HCT116 (cell line): ENCODE measurements around the gene DAND5. TPM values are rescaled to one million over a fixed set of nuclear protein-coding genes. Genes with fewer than 3 reads are reported as not detected.

Source experiments
- ATAC-seq: fragments of 200-7000 bp; cut with Tn5 transposase; 2 replicates; pipeline ENCODE4 v1.9.1; 2020; ENCODE audit warnings: mild to moderate bottlenecking, moderate library complexity
- BruUV-seq: library from RNA; stranded (reverse); fragments of 400-500 nt; replicated peaks from 2 replicates; lab custom pipeline; 2021; lab: Mats Ljungman, UMichigan
- CTCF ChIA-PET: fragments of 300-600 bp; sonication (Branson Sonifier 250); formaldehyde crosslinking; loops from one replicate; lab custom pipeline; 2021; ENCODE audit warnings: antibody characterized with exemption; lab: Charles Lee
- POLR2A ChIA-PET: fragments of 300-600, 350-600 bp; sonication (Branson Sonifier 250); formaldehyde crosslinking; loops from one replicate; lab custom pipeline; 2021; ENCODE audit warnings: antibody characterized with exemption; lab: Charles Lee
- RAD21 ChIA-PET, 2 experiments: fragments of 300-600 bp; sonication (Branson Sonifier 250); formaldehyde crosslinking; loops; one replicate each; lab custom pipeline; 2023; ENCODE audit warnings: low total read pairs in 2 of 2; ENCODE audit not compliant: uncharacterized antibody in 2 of 2, unreplicated experiment in 2 of 2, low non-redundant PET in 1 of 2; lab: Charles Lee
- DNase-seq: peaks from one replicate; pipeline ENCODE4 v3.0.0-alpha.2; 2010; ENCODE audit warnings: low read depth, low spot score
- H2AFZ ChIP-seq: fragments of 200-600 bp; shearing (Covaris generic), sonication (generic); 2 replicates; pipeline ENCODE4 v1.6.1; 2017; ENCODE audit warnings: low read depth, mixed run types, mixed read lengths, antibody characterized with exemption, low read length; ENCODE audit not compliant: poor library complexity, severe bottlenecking
- H3K27ac ChIP-seq: 2 replicates; pipeline ENCODE4 v1.5.1; 2012; ENCODE audit warnings: low read depth, low read length
- H3K27me3 ChIP-seq: fragments of 200-600 bp; sonication (generic); 2 replicates; pipeline ENCODE4 v1.6.1; 2016; ENCODE audit warnings: mixed run types, low read length, mixed read lengths; ENCODE audit not compliant: insufficient read depth
- H3K36me3 ChIP-seq, 2 experiments: fragments of 200-500 bp in 1 of 2; fragments of 200-600 bp in 1 of 2; sonication (Bioruptor generic) in 1 of 2; sonication (generic) in 1 of 2; 2 replicates each; pipeline versions ENCODE4 v1.5.1 to v1.6.1; 2014 to 2016; ENCODE audit warnings: low read length in 2 of 2, inconsistent platforms in 1 of 2, mixed read lengths in 1 of 2, mixed run types in 1 of 2; ENCODE audit not compliant: insufficient read depth in 2 of 2, control insufficient read depth in 1 of 2
- H3K4me1 ChIP-seq, 2 experiments: fragments of 200-600 bp in 1 of 2; sonication (generic) in 1 of 2; 2 replicates each; pipeline versions ENCODE4 v1.5.1 to v1.6.1; 2012 to 2017; ENCODE audit warnings: low read length in 2 of 2, inconsistent platforms in 1 of 2, mild to moderate bottlenecking in 1 of 2, mixed read lengths in 1 of 2, mixed run types in 1 of 2, moderate library complexity in 1 of 2; ENCODE audit not compliant: insufficient read depth in 2 of 2, control insufficient read depth in 1 of 2
- H3K4me2 ChIP-seq: fragments of 200-600 bp; sonication (generic); 2 replicates; pipeline ENCODE4 v1.6.1; 2017; ENCODE audit warnings: mixed run types, low read length, mixed read lengths
- H3K4me3 ChIP-seq, 2 experiments: fragments of 200-600 bp in 1 of 2; sonication (generic) in 1 of 2; replicated peaks in 1 of 2; 2 replicates each; pipeline ENCODE4 v1.5.1; 2011 to 2016; ENCODE audit warnings: low read length in 2 of 2, control low read depth in 1 of 2, low read depth in 1 of 2, mild to moderate bottlenecking in 1 of 2, mixed read lengths in 1 of 2, mixed run types in 1 of 2
- H3K79me2 ChIP-seq: fragments of 200-600 bp; sonication (generic); 2 replicates; pipeline ENCODE4 v1.6.1; 2017; ENCODE audit warnings: mild to moderate bottlenecking, mixed run types, low read length, moderate library complexity, mixed read lengths; ENCODE audit not compliant: insufficient read depth
- H3K9ac ChIP-seq: fragments of 200-600 bp; sonication (generic); 2 replicates; pipeline ENCODE4 v1.6.1; 2016; ENCODE audit warnings: low read length, mixed read lengths
- H3K9me2 ChIP-seq: fragments of 200-600 bp; sonication (generic), shearing (Covaris generic); 2 replicates; pipeline ENCODE4 v1.6.1; 2017; ENCODE audit warnings: mixed run types, mild to moderate bottlenecking, moderate library complexity; ENCODE audit not compliant: insufficient read depth
- H3K9me3 ChIP-seq, 2 experiments: fragments of 200-500 bp in 1 of 2; fragments of 200-600 bp in 1 of 2; sonication (Bioruptor generic) in 1 of 2; sonication (generic) in 1 of 2; 2 replicates each; pipeline ENCODE4 v1.6.1; 2014 to 2017; ENCODE audit warnings: low read length in 2 of 2, mixed read lengths in 2 of 2, inconsistent platforms in 1 of 2, low read depth in 1 of 2, mild to moderate bottlenecking in 1 of 2, mixed run types in 1 of 2, moderate library complexity in 1 of 2; ENCODE audit not compliant: control insufficient read depth in 1 of 2, insufficient read depth in 1 of 2
- H4K20me1 ChIP-seq: fragments of 200-600 bp; sonication (generic), shearing (Covaris generic); 2 replicates; pipeline ENCODE4 v1.6.1; 2017; ENCODE audit warnings: mixed run types, mild to moderate bottlenecking, moderate library complexity; ENCODE audit not compliant: insufficient read depth
- ATF3 ChIP-seq: IDR thresholded peaks from 2 replicates; pipeline ENCODE4 v1.6.1; 2012
- CBX3 ChIP-seq: IDR thresholded peaks from 2 replicates; pipeline ENCODE4 v1.6.1; 2012; ENCODE audit warnings: low read depth
- CTCF ChIP-seq, 3 experiments: fragments of 200-600 bp in 1 of 3; sonication (generic) in 1 of 3; IDR thresholded peaks in 2 of 3; conservative IDR thresholded peaks in 1 of 3; 2 replicates each; pipeline ENCODE4 v1.5.1; 2012 to 2017; ENCODE audit warnings: low read depth in 2 of 3, low read length in 2 of 3, antibody characterized with exemption in 1 of 3, borderline replicate concordance in 1 of 3, control low read depth in 1 of 3, mild to moderate bottlenecking in 1 of 3, mixed read lengths in 1 of 3, mixed run types in 1 of 3, moderate library complexity in 1 of 3; ENCODE audit not compliant: insufficient read depth in 1 of 3
- EGR1 ChIP-seq: IDR thresholded peaks from 2 replicates; pipeline ENCODE4 v1.6.1; 2012; ENCODE audit warnings: low read depth
- ELF1 ChIP-seq: IDR thresholded peaks from 2 replicates; pipeline ENCODE4 v1.6.1; 2012; ENCODE audit warnings: low read depth, borderline replicate concordance
- EZH2 ChIP-seq: fragments of 200-600 bp; sonication (generic); IDR thresholded peaks from 2 replicates; pipeline ENCODE4 v1.6.1; 2017; ENCODE audit warnings: antibody characterized with exemption, mixed run types
- EZH2phosphoT487 ChIP-seq: fragments of 200-600 bp; IDR thresholded peaks from 2 replicates; pipeline ENCODE4 v1.6.1; 2018; ENCODE audit warnings: antibody characterized with exemption, borderline replicate concordance
- MAX ChIP-seq: IDR thresholded peaks from 2 replicates; pipeline ENCODE4 v1.6.1; 2012
- TCF7L2 ChIP-seq: IDR thresholded peaks from 2 replicates; pipeline ENCODE4 v1.7.0; 2011; ENCODE audit warnings: borderline replicate concordance, inconsistent platforms; ENCODE audit not compliant: insufficient read depth, insufficient read length; ENCODE audit errors: extremely low read depth
- YY1 ChIP-seq: IDR thresholded peaks from 2 replicates; pipeline ENCODE4 v1.6.1; 2011; ENCODE audit warnings: low read length, low read depth, moderate library complexity, mild to moderate bottlenecking; ENCODE audit not compliant: insufficient replicate concordance; ENCODE audit errors: extremely low read depth
- ZBTB33 ChIP-seq: IDR thresholded peaks from 2 replicates; pipeline ENCODE4 v1.6.1; 2011; ENCODE audit warnings: mild to moderate bottlenecking, low read length, moderate library complexity; ENCODE audit not compliant: insufficient replicate concordance; ENCODE audit errors: extremely low read depth
- intact Hi-C: fragments of 100-400 bp; cut with micrococcal nuclease; formaldehyde crosslinking; loops from 2 replicates; pipeline ENCODE4 v1.10.0; 2022
- total RNA-seq: library from RNA; stranded (reverse); gene quantifications from one replicate; pipeline ENCODE4 v1.2.1, GENCODE V29; 2021; ENCODE audit not compliant: unreplicated experiment

The DAND5 gene
- total RNA-seq, 1 experiment from 2014 or later, result 0.25 TPM

- no TSS peak for BruUV-seq
- RAD21 ChIA-PET, result no interaction called here
- ATAC-seq, result no peak
- H3K9ac ChIP-seq, result no peak overlapping the region
- TF ChIP-seq EGR1 (no peak), EZH2 (no peak), CBX3 (no peak), EZH2phosphoT487 (no peak), CTCF (IDR thresholded peaks at IDR 0.05 in 2 of 3, conservative IDR thresholded peaks at IDR 0.05 in 1 of 3; ENCODE audit: borderline replicate concordance in 1 of 3, insufficient read depth in 1 of 3, low read depth in 2 of 3, low read length in 2 of 3) (no peak), TCF7L2 (no peak), MAX (no peak), ELF1 (no peak), ATF3 (no peak), YY1 (no peak), ZBTB33 (no peak)
- H4K20me1 ChIP-seq, result no peaks in the 10 kb centered on the region
- no peaks in the 10 kb centered on the region for H3K79me2 ChIP-seq
- H3K9me3 ChIP-seq, result no peaks in the 10 kb centered on the region
- no peaks in the 10 kb centered on the region for H3K36me3 ChIP-seq
- POLR2A ChIA-PET, result no interaction called here
- peaks cover 21 to 28% of the 10 kb centered on the region in 2 experiments; a peak in 3 of 4 replicates for H3K4me1 ChIP-seq
- no peak overlapping the region for H3K4me3 ChIP-seq
- H3K9me2 ChIP-seq, result no peaks in the 10 kb centered on the region
- CTCF ChIA-PET, result no interaction called here
- DNase-seq, result no peak
- no peaks in the 10 kb centered on the region for H3K27me3 ChIP-seq
- H2AFZ ChIP-seq, result no peak overlapping the region
- no peak overlapping the region for H3K4me2 ChIP-seq
- no peak overlapping the region for H3K27ac ChIP-seq
- intact Hi-C loops, result no loop called here
Observed at GRCh38 chr19:12987781-12988180, 18.4 kb downstream of the DAND5 start.
